CD4-positive, alpha-beta memory T cell (primary cell): ENCODE results near the gene TWF2. TPM values are rescaled to one million over a fixed set of nuclear protein-coding genes. Genes with fewer than 3 reads are reported as not detected.

Experiments
- CTCF ChIA-PET: fragments of 350-600 bp; sonication (Branson Sonifier 250); formaldehyde crosslinking; loops from one replicate; lab custom pipeline; 2021; ENCODE audit warnings: inconsistent platforms; ENCODE audit not compliant: partially characterized antibody; lab: Charles Lee
- POLR2A ChIA-PET: fragments of 350-600 bp; sonication (Branson Sonifier 250); formaldehyde crosslinking; loops from one replicate; lab custom pipeline; 2021; ENCODE audit not compliant: partially characterized antibody; lab: Charles Lee
- DNase-seq, 5 donors: peaks; one replicate each; pipeline versions ENCODE4 v3.0.0 to v3.0.0-alpha.2; 2020 to 2022; ENCODE audit warnings: mixed read lengths in 1 of 5
- H3K27ac ChIP-seq: one replicate; pipeline ENCODE4 v1.7.0; 2013; ENCODE audit warnings: low read depth, low read length
- H3K27me3 ChIP-seq: 2 replicates; pipeline ENCODE4 v1.7.0; 2013; ENCODE audit warnings: mild to moderate bottlenecking, low read length, moderate library complexity; ENCODE audit not compliant: insufficient read depth
- H3K36me3 ChIP-seq: 2 replicates; pipeline ENCODE4 v1.7.0; 2013; ENCODE audit warnings: mild to moderate bottlenecking, low read length, moderate library complexity; ENCODE audit not compliant: insufficient read depth
- H3K4me1 ChIP-seq: 2 replicates; pipeline ENCODE4 v1.7.0; 2013; ENCODE audit warnings: mild to moderate bottlenecking, low read length, moderate library complexity; ENCODE audit not compliant: insufficient read depth
- H3K4me3 ChIP-seq, 2 donors: one replicate each; pipeline ENCODE4 v1.7.0; 2013; ENCODE audit warnings: low read length in 2 of 2, mild to moderate bottlenecking in 1 of 2
- H3K9me3 ChIP-seq, 2 donors: one replicate each; pipeline ENCODE4 v1.7.0; 2013; ENCODE audit warnings: low read length in 2 of 2, control low read depth in 1 of 2; ENCODE audit not compliant: control insufficient read depth in 1 of 2
- H3K27ac Mint-ChIP-seq, 7 donors: one replicate each; pipeline ENCODE4 v1.8.0; 2020 to 2021; ENCODE audit warnings: mixed read lengths in 7 of 7, mild to moderate bottlenecking in 6 of 7, inconsistent platforms in 3 of 7, moderate library complexity in 3 of 7
- H3K27me3 Mint-ChIP-seq, 2 donors: one replicate each; pipeline ENCODE4 v1.8.0; 2020 to 2021; ENCODE audit warnings: mixed read lengths in 2 of 2
- H3K36me3 Mint-ChIP-seq, 2 donors: one replicate each; pipeline ENCODE4 v1.8.0; 2020 to 2021; ENCODE audit warnings: mixed read lengths in 2 of 2, inconsistent platforms in 1 of 2, mild to moderate bottlenecking in 1 of 2
- H3K4me1 Mint-ChIP-seq, 4 donors: one replicate each; pipeline ENCODE4 v1.8.0; 2020 to 2021; ENCODE audit warnings: mixed read lengths in 4 of 4, mild to moderate bottlenecking in 1 of 4
- H3K4me3 Mint-ChIP-seq, 8 donors: one replicate each; pipeline ENCODE4 v1.8.0; 2020 to 2021; ENCODE audit warnings: mixed read lengths in 8 of 8, mild to moderate bottlenecking in 7 of 8, moderate library complexity in 6 of 8, inconsistent platforms in 3 of 8
- H3K9me3 Mint-ChIP-seq, 8 donors: one replicate each; pipeline ENCODE4 v1.8.0; 2020 to 2021; ENCODE audit warnings: mixed read lengths in 8 of 8, mild to moderate bottlenecking in 5 of 8, inconsistent platforms in 3 of 8, moderate library complexity in 1 of 8
- intact Hi-C: fragments of 100-400 bp; cut with micrococcal nuclease; formaldehyde crosslinking; loops from one replicate; pipeline ENCODE4 v1.15.1; 2023
- polyA plus RNA-seq, 2 donors: library from polyadenylated mRNA; unstranded; fragments of 300-500 nt; fragmentation: Illumina TruSeq; gene quantifications; one replicate each; pipeline ENCODE4 v1.2.3, GENCODE V29; 2021
- total RNA-seq, 2 experiments: library from RNA; stranded (reverse); gene quantifications; one replicate each; pipeline ENCODE4 v1.2.3, GENCODE V29; 2021

TWF2 gene
- total and polyA plus RNA-seq, 4 experiments from 2014 or later, result 69.3 to 124 (median 98.9) TPM

- intact Hi-C loops, result no loop called here
- POLR2A ChIA-PET, result interaction anchor here (0.9 to 38.1 kb wide), 5 partner anchors 9 to 47 kb away, joined by 6 to 1950 read pairs (median 13); partner anchors contain the start of genes GLYCTK, PPM1M, TLR9 and WDR82
These were observed 5.0 kb downstream of the TWF2 start for GRCh38 chr3:52233968-52234367.

GRCh38 chr3:52233108-52233591, 5.8 kb downstream of the TWF2 start:
- Mint-ChIP-seq H3K4me1 (peaks cover 23 to 79% (median 49%) of the 10 kb centered on the region in 4 donors), H3K36me3 (peaks cover 14 to 42% of the 10 kb centered on the region in 2 donors), H3K27ac (peak overlapping the region in 6 of 7 donors; percentile 42 to 73 (median 58)), H3K9me3 (no peaks in the 10 kb centered on the region), H3K4me3 (peak overlapping the region in 2 of 8 donors; percentile 7 to 11), H3K27me3 (no peaks in the 10 kb centered on the region)
- Histone ChIP-seq H3K4me3 (no peak overlapping the region), H3K36me3 (peaks cover 46% of the 10 kb centered on the region), H3K27ac (no peak overlapping the region), H3K9me3 (no peaks in the 10 kb centered on the region), H3K4me1 (peaks cover 69% of the 10 kb centered on the region), H3K27me3 (no peaks in the 10 kb centered on the region)
- ChIA-PET POLR2A (interaction anchor here (2.3 to 38.1 kb wide), 6 partner anchors 11 to 107 kb away, joined by 12 to 1950 read pairs (median 29); partner anchors contain the start of genes GLYCTK, PPM1M and WDR82), CTCF (interaction anchor here (1.9 to 31.1 kb wide), 7 partner anchors 12 to 213 kb away, joined by 9 to 684 read pairs (median 20); partner anchors contain the start of genes GLYCTK, TLR9 and WDR82)
- DNase-seq, result no peak
- intact Hi-C loops, result no loop called here

More at GRCh38 chr3:52233968-52234367, 5.0 kb downstream of the TWF2 start:
- peaks cover 41% of the 10 kb centered on the region for H3K36me3 ChIP-seq
- CTCF ChIA-PET, result interaction anchor here (11.0 to 31.1 kb wide), 3 partner anchors 13 to 104 kb away, joined by 179 to 684 read pairs (median 283); partner anchors contain the start of genes GLYCTK, TLR9 and WDR82
- no peaks in the 10 kb centered on the region for H3K27me3 ChIP-seq
- no peak for DNase-seq
- no peak overlapping the region for H3K27ac ChIP-seq
- Mint-ChIP-seq H3K9me3 (no peaks in the 10 kb centered on the region), H3K27ac (peak overlapping the region; percentile 30 to 82 (median 73)), H3K27me3 (no peaks in the 10 kb centered on the region), H3K4me3 (peak overlapping the region in 3 of 8 donors; percentile 22 to 53 (median 29)), H3K36me3 (peaks cover 14 to 44% of the 10 kb centered on the region in 2 donors), H3K4me1 (peaks cover 27 to 86% (median 52%) of the 10 kb centered on the region in 4 donors)
- peaks cover 72% of the 10 kb centered on the region for H3K4me1 ChIP-seq
- H3K4me3 ChIP-seq, result no peak overlapping the region
- no peaks in the 10 kb centered on the region for H3K9me3 ChIP-seq

GRCh38 chr3:52232279-52233107, 6.5 kb downstream of the TWF2 start:
- peak overlapping the region in 6 of 7 donors; percentile 6 to 73 (median 33) for H3K27ac Mint-ChIP-seq
- H3K36me3 Mint-ChIP-seq, result peaks cover 14 to 48% of the 10 kb centered on the region in 2 donors
- peak overlapping the region in 3 of 8 donors; percentile 6 to 16 (median 11) for H3K4me3 Mint-ChIP-seq
- Histone ChIP-seq H3K4me1 (peaks cover 62% of the 10 kb centered on the region), H3K27ac (no peak overlapping the region), H3K27me3 (no peaks in the 10 kb centered on the region), H3K9me3 (no peaks in the 10 kb centered on the region), H3K4me3 (no peak overlapping the region), H3K36me3 (peaks cover 50% of the 10 kb centered on the region)
- intact Hi-C loops, result no loop called here
- no peaks in the 10 kb centered on the region for H3K9me3 Mint-ChIP-seq
- H3K27me3 Mint-ChIP-seq, result no peaks in the 10 kb centered on the region
- ChIA-PET POLR2A (interaction anchor here (0.6 to 38.1 kb wide), 11 partner anchors 7 to 107 kb away, joined by 3 to 1950 read pairs (median 12); partner anchors contain the start of genes GLYCTK, PPM1M, TWF2 and WDR82), CTCF (interaction anchor here (0.7 to 31.1 kb wide), 16 partner anchors 8 to 216 kb away, joined by 3 to 684 read pairs (median 9); partner anchors contain the start of genes GLYCTK, PPM1M, TLR9 and WDR82)
- H3K4me1 Mint-ChIP-seq, result peaks cover 23 to 77% (median 44%) of the 10 kb centered on the region in 4 donors
- DNase-seq, result peak in 3 of 5 donors; percentile 39 to 50 (median 45)

- ChIA-PET CTCF (interaction anchor here (0.7 to 31.1 kb wide), 26 partner anchors 9 to 218 kb away, joined by 3 to 684 read pairs (median 5); partner anchors contain the start of genes GLYCTK, PPM1M, TLR9 and WDR82), POLR2A (interaction anchor here (0.6 to 38.1 kb wide), 12 partner anchors 8 to 108 kb away, joined by 3 to 1950 read pairs (median 12); partner anchors contain the start of genes GLYCTK, PPM1M, TWF2 and WDR82)
- H3K27ac Mint-ChIP-seq, result peak overlapping the region; percentile 29 to 89 (median 81)
- no peaks in the 10 kb centered on the region for H3K9me3 Mint-ChIP-seq
- intact Hi-C loops, result loop anchor here (1.0 to 2.0 kb wide), 2 partner anchors 108 to 215 kb away; no protein-coding TSS in a partner anchor
- peaks cover 14 to 51% of the 10 kb centered on the region in 2 donors for H3K36me3 Mint-ChIP-seq
- Histone ChIP-seq H3K27ac (no peak overlapping the region), H3K4me1 (peaks cover 57% of the 10 kb centered on the region), H3K9me3 (no peaks in the 10 kb centered on the region), H3K36me3 (peaks cover 50% of the 10 kb centered on the region), H3K4me3 (no peak overlapping the region), H3K27me3 (no peaks in the 10 kb centered on the region)
- peaks cover 23 to 77% (median 43%) of the 10 kb centered on the region in 4 donors for H3K4me1 Mint-ChIP-seq
- peak; percentile 82 to 88 (median 85) for DNase-seq
- H3K4me3 Mint-ChIP-seq, result peak overlapping the region in 7 of 8 donors; percentile 35 to 82 (median 66)
- H3K27me3 Mint-ChIP-seq, result no peaks in the 10 kb centered on the region
These were observed 7.3 kb downstream of the TWF2 start for GRCh38 chr3:52231502-52232278.

GRCh38 chr3:52230889-52231499, 8.0 kb downstream of the TWF2 start:
- Histone ChIP-seq H3K27me3 (no peaks in the 10 kb centered on the region), H3K4me3 (no peak overlapping the region), H3K4me1 (peaks cover 57% of the 10 kb centered on the region), H3K27ac (no peak overlapping the region), H3K36me3 (peaks cover 50% of the 10 kb centered on the region), H3K9me3 (no peaks in the 10 kb centered on the region)
- peaks cover 27 to 77% (median 45%) of the 10 kb centered on the region in 4 donors for H3K4me1 Mint-ChIP-seq
- no peaks in the 10 kb centered on the region for H3K9me3 Mint-ChIP-seq
- peaks cover 14 to 53% of the 10 kb centered on the region in 2 donors for H3K36me3 Mint-ChIP-seq
- intact Hi-C loops, result loop anchor here (1.0 to 2.0 kb wide), 2 partner anchors 108 to 216 kb away; no protein-coding TSS in a partner anchor
- no peaks in the 10 kb centered on the region for H3K27me3 Mint-ChIP-seq
- no peak overlapping the region for H3K4me3 Mint-ChIP-seq
- POLR2A ChIA-PET, result interaction anchor here (0.7 to 38.1 kb wide), 10 partner anchors 8 to 109 kb away, joined by 3 to 1950 read pairs (median 13); partner anchors contain the start of genes GLYCTK, PPM1M, TWF2 and WDR82
- peak in 1 of 5 donors; percentile 40 for DNase-seq
- CTCF ChIA-PET, result interaction anchor here (0.7 to 31.1 kb wide), 23 partner anchors 9 to 219 kb away, joined by 3 to 684 read pairs (median 5); partner anchors contain the start of genes GLYCTK, PPM1M, TLR9 and WDR82
- peak overlapping the region in 5 of 7 donors; percentile 29 to 82 (median 62) for H3K27ac Mint-ChIP-seq
